CD14-positive monocyte (primary cell): Measurements from ENCODE around the gene KCTD20. TPM values are rescaled to one million over a fixed set of nuclear protein-coding genes. Genes with fewer than 3 reads are reported as not detected.

Experiments used
- DNase-seq, 3 donors: peaks; one replicate each; pipeline ENCODE4 v3.0.0-alpha.2; 2011 to 2022
- H2AFZ ChIP-seq: 2 replicates; pipeline ENCODE4 v1.6.0; 2012; ENCODE audit warnings: mild to moderate bottlenecking, low read depth, low read length, inconsistent platforms; ENCODE audit not compliant: insufficient read depth, poor library complexity, severe bottlenecking
- H3K27ac ChIP-seq, 2 donors: 1 replicate in 1 of 2; 2 replicates in 1 of 2; pipeline ENCODE4 v1.5.1; 2012 to 2013; ENCODE audit warnings: low read length in 2 of 2, control low read depth in 1 of 2, inconsistent platforms in 1 of 2, low read depth in 1 of 2, mild to moderate bottlenecking in 1 of 2
- H3K27me3 ChIP-seq, 2 donors: one replicate each; pipeline versions ENCODE4 v1.6.0 to v1.6.1; 2011 to 2013; ENCODE audit warnings: low read length in 2 of 2; ENCODE audit not compliant: control insufficient read depth in 2 of 2, insufficient read depth in 2 of 2
- H3K36me3 ChIP-seq, 2 donors: replicated peaks in 1 of 2; 1 replicate in 1 of 2; 2 replicates in 1 of 2; pipeline versions ENCODE4 v1.5.1 to v1.6.1; 2012 to 2013; ENCODE audit warnings: low read length in 2 of 2, control low read depth in 1 of 2, inconsistent platforms in 1 of 2, mild to moderate bottlenecking in 1 of 2; ENCODE audit not compliant: insufficient read depth in 2 of 2, control insufficient read depth in 1 of 2
- H3K4me1 ChIP-seq, 2 donors: 1 replicate in 1 of 2; 2 replicates in 1 of 2; pipeline versions ENCODE4 v1.5.1 to v1.6.1; 2012 to 2013; ENCODE audit warnings: low read length in 2 of 2, control low read depth in 1 of 2, inconsistent platforms in 1 of 2, mild to moderate bottlenecking in 1 of 2, moderate library complexity in 1 of 2; ENCODE audit not compliant: insufficient read depth in 2 of 2, control insufficient read depth in 1 of 2
- H3K4me2 ChIP-seq: replicated peaks from 2 replicates; pipeline ENCODE3; 2012; ENCODE audit warnings: low read length, moderate library complexity, mild to moderate bottlenecking; ENCODE audit not compliant: poor library complexity, severe bottlenecking; ENCODE audit errors: extremely low read depth
- H3K4me3 ChIP-seq, 3 experiments: fragments of 200-600 bp in 1 of 3; sonication (generic) in 1 of 3; replicated peaks in 1 of 3; 1 replicate in 2 of 3; 2 replicates in 1 of 3; pipeline ENCODE4 v1.5.1; 2011 to 2013; ENCODE audit warnings: low read length in 3 of 3, mild to moderate bottlenecking in 3 of 3, control low read depth in 2 of 3, low read depth in 2 of 3, inconsistent platforms in 1 of 3, moderate library complexity in 1 of 3
- H3K79me2 ChIP-seq: 2 replicates; pipeline ENCODE4 v1.6.0; 2012; ENCODE audit warnings: mild to moderate bottlenecking, control low read depth, inconsistent platforms, low read length, moderate library complexity; ENCODE audit not compliant: insufficient read depth
- H3K9ac ChIP-seq: 2 replicates; pipeline ENCODE4 v1.6.0; 2017; ENCODE audit warnings: low read length, mild to moderate bottlenecking; ENCODE audit not compliant: insufficient read depth, poor library complexity, severe bottlenecking
- H3K9me3 ChIP-seq, 2 donors: replicated peaks in 1 of 2; 1 replicate in 1 of 2; 2 replicates in 1 of 2; pipeline versions ENCODE4 v1.5.1 to v1.6.1; 2012 to 2013; ENCODE audit warnings: low read length in 2 of 2, control low read depth in 1 of 2; ENCODE audit not compliant: control insufficient read depth in 1 of 2, insufficient read depth in 1 of 2
- H4K20me1 ChIP-seq: 2 replicates; pipeline ENCODE4 v1.6.0; 2012; ENCODE audit warnings: mild to moderate bottlenecking, low read length, control low read depth, moderate library complexity; ENCODE audit not compliant: insufficient read depth
- H3K27ac Mint-ChIP-seq, 7 donors: one replicate each; pipeline ENCODE4 v1.8.0; 2020; ENCODE audit warnings: mild to moderate bottlenecking in 7 of 7, mixed read lengths in 7 of 7, moderate library complexity in 6 of 7, inconsistent platforms in 2 of 7
- H3K27me3 Mint-ChIP-seq, 3 donors: one replicate each; pipeline ENCODE4 v1.8.0; 2021 to 2022; ENCODE audit warnings: low read depth in 3 of 3, mild to moderate bottlenecking in 3 of 3, mixed read lengths in 3 of 3, moderate library complexity in 3 of 3, inconsistent platforms in 1 of 3
- H3K36me3 Mint-ChIP-seq, 2 donors: one replicate each; pipeline ENCODE4 v1.8.0; 2020; ENCODE audit warnings: mixed read lengths in 2 of 2, inconsistent platforms in 1 of 2, mild to moderate bottlenecking in 1 of 2
- H3K4me1 Mint-ChIP-seq: one replicate; pipeline ENCODE4 v1.8.0; 2020; ENCODE audit warnings: mild to moderate bottlenecking, mixed read lengths
- H3K4me3 Mint-ChIP-seq, 2 donors: one replicate each; pipeline ENCODE4 v1.8.0; 2020; ENCODE audit warnings: mild to moderate bottlenecking in 2 of 2, mixed read lengths in 2 of 2, moderate library complexity in 1 of 2
- H3K9me3 Mint-ChIP-seq, 7 donors: one replicate each; pipeline ENCODE4 v1.8.0; 2020 to 2022; ENCODE audit warnings: mixed read lengths in 7 of 7, mild to moderate bottlenecking in 6 of 7, moderate library complexity in 6 of 7, inconsistent platforms in 2 of 7
- WGBS: methylation state at CpG from one replicate; pipeline ENCODE4 v1.1.5; 2013; ENCODE audit warnings: missing lambda C conversion rate; ENCODE audit not compliant: insufficient coverage; 5-methylcytosine and 5-hydroxymethylcytosine counted together
- intact Hi-C, 2 donors: fragments of 100-400 bp; cut with micrococcal nuclease; formaldehyde crosslinking; loops; one replicate each; pipeline versions ENCODE4 v1.15.0 to v1.15.1; 2023
- polyA plus RNA-seq, 3 donors: library from polyadenylated mRNA; depleted of rRNA in 1 of 3; unstranded in 2 of 3; stranded (reverse) in 1 of 3; fragments of 300-500 nt in 2 of 3; fragments of >200 nt in 1 of 3; fragmentation: Illumina TruSeq in 2 of 3; gene quantifications; 1 replicate in 2 of 3; 2 replicates in 1 of 3; pipeline ENCODE4 v1.2.3, GENCODE V29; 2012 to 2021
- TF ChIP-seq, protein P1 (sequence below): fragments of 200-600 bp; IDR thresholded peaks from one replicate; pipeline ENCODE4 v1.8.0; 2022; ENCODE audit warnings: antibody characterized with exemption, mild to moderate bottlenecking

The KCTD20 gene
- polyA plus RNA-seq, 3 donors, result 23.7 to 79.7 (median 73.9) TPM

DNA sequence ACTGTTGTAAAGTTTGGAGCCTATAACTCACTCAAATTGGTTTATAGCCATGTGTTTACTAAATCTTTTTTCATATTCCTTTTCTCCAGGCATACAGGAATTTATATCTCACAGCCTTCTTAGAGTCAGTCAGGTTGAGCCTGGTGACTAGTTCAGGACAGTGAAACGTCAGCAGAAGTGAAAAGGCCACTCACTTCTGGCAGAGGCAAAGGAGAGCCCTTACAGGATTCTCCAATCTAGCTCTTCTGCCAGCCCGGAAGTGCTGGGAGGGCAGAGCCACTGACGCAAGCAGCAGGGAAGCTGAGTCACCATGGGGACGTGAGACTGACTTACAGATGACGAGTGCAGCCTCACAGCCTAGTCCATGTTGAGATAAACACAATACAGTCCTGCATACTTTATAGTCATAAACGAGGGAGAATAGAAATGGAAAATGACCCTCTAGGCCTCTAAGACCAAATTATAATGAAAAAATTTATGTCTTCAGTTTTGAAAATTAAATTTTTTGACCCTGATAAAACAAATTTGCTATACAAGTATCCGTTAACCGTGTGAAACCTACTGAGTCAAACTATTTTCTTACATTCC, 1.4 kb upstream of the KCTD20 start:
- H3K27ac Mint-ChIP-seq, result peak overlapping the region; percentile 98 to 100 (median 99)

DNA sequence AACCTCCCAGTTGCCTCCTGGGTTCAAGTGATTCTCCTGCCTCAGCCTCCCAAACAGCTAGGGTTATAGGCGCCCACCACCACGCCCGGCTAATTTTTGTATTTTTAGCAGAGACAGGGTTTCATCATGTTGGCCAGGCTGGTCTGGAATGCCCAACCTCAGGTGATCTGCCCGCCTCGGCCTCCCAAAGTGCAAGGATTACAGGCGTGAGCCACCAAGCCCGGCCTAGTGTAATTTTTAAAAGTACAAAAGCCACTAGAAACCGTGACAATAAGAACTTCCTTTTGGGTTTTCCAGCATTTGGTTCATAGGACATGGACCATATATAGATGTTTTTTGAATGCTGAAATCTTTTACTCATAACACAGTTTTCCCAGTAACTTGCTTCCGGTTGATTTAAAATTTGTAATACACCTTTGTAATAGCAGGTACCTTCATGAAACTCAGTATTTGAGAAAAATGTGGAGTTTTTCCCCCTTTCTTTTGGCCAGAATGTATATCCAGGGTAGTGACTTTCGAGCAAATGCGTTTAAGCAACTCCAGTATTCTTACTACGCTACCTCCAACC, 613 bp upstream of the KCTD20 start:
- TF ChIP-seq, protein P1, sequence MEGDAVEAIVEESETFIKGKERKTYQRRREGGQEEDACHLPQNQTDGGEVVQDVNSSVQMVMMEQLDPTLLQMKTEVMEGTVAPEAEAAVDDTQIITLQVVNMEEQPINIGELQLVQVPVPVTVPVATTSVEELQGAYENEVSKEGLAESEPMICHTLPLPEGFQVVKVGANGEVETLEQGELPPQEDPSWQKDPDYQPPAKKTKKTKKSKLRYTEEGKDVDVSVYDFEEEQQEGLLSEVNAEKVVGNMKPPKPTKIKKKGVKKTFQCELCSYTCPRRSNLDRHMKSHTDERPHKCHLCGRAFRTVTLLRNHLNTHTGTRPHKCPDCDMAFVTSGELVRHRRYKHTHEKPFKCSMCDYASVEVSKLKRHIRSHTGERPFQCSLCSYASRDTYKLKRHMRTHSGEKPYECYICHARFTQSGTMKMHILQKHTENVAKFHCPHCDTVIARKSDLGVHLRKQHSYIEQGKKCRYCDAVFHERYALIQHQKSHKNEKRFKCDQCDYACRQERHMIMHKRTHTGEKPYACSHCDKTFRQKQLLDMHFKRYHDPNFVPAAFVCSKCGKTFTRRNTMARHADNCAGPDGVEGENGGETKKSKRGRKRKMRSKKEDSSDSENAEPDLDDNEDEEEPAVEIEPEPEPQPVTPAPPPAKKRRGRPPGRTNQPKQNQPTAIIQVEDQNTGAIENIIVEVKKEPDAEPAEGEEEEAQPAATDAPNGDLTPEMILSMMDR, result no peak
- H3K27ac Mint-ChIP-seq, result peak overlapping the region; percentile 98 to 100 (median 99)
- no peaks in the 10 kb centered on the region for H3K27me3 Mint-ChIP-seq
- H3K27me3 ChIP-seq, result no peaks in the 10 kb centered on the region
- H3K9ac ChIP-seq, result peak overlapping the region; percentile 99
- intact Hi-C loops, result loop anchor here in 1 of 2 donors (5.0 to 10.0 kb wide), 3 partner anchors 50 to 153 kb away; partner anchors contain the start of genes SRSF3 and STK38
- H2AFZ ChIP-seq, result peak overlapping the region; percentile 65
- 78% methylated on average over 7 of the region's 12 CpGs for WGBS
- H3K9me3 Mint-ChIP-seq, result no peaks in the 10 kb centered on the region
- H4K20me1 ChIP-seq, result peaks cover 21% of the 10 kb centered on the region
- H3K4me3 ChIP-seq, result peak overlapping the region; percentile 81 to 98 (median 97)
- peak in 2 of 3 donors; percentile 52 to 76 for DNase-seq
- H3K4me1 Mint-ChIP-seq, result peaks cover 44% of the 10 kb centered on the region
- peak overlapping the region; percentile 91 to 99 for H3K27ac ChIP-seq
- peaks cover 53% of the 10 kb centered on the region for H3K79me2 ChIP-seq
- H3K4me1 ChIP-seq, result peaks cover 36 to 40% of the 10 kb centered on the region in 2 donors
- peaks cover 4 to 6% of the 10 kb centered on the region in 2 donors for H3K36me3 Mint-ChIP-seq
- no peaks in the 10 kb centered on the region for H3K9me3 ChIP-seq
- H3K4me3 Mint-ChIP-seq, result peak overlapping the region; percentile 98 to 100
- H3K36me3 ChIP-seq, result peaks cover 0 to 8% of the 10 kb centered on the region in 2 donors
- H3K4me2 ChIP-seq, result peak overlapping the region; percentile 85

More for the DNA sequence above, 1.4 kb upstream of the KCTD20 start:
- H3K9me3 Mint-ChIP-seq, result no peaks in the 10 kb centered on the region
- TF ChIP-seq, protein P1, result no peak
- peak; percentile 98 to 100 (median 99) for DNase-seq
- no peaks in the 10 kb centered on the region for H3K27me3 Mint-ChIP-seq
- H3K4me1 Mint-ChIP-seq, result peaks cover 44% of the 10 kb centered on the region
- peak overlapping the region in 1 of 3 experiments; percentile 98 for H3K4me3 ChIP-seq
- H3K4me3 Mint-ChIP-seq, result peak overlapping the region; percentile 5 to 38
- H3K4me1 ChIP-seq, result peaks cover 36 to 40% of the 10 kb centered on the region in 2 donors
- peaks cover 4 to 6% of the 10 kb centered on the region in 2 donors for H3K36me3 Mint-ChIP-seq
- peaks cover 45% of the 10 kb centered on the region for H3K79me2 ChIP-seq
- WGBS, result 0% methylated on average over 2 of the region's 8 CpGs
- intact Hi-C loops, result loop anchor here in 1 of 2 donors (5.0 to 10.0 kb wide), 3 partner anchors 51 to 153 kb away; partner anchors contain the start of genes SRSF3 and STK38
- H4K20me1 ChIP-seq, result peaks cover 13% of the 10 kb centered on the region
- H3K4me2 ChIP-seq, result peak overlapping the region; percentile 33
- H2AFZ ChIP-seq, result no peak overlapping the region
- no peaks in the 10 kb centered on the region for H3K27me3 ChIP-seq
- H3K9me3 ChIP-seq, result no peaks in the 10 kb centered on the region
- H3K9ac ChIP-seq, result peak overlapping the region; percentile 99
- H3K36me3 ChIP-seq, result no peaks in the 10 kb centered on the region
- peak overlapping the region; percentile 91 to 99 for H3K27ac ChIP-seq
